Transverse colon (tissue), 4 donors: Measurements from ENCODE around the gene SPG7. TPM values are rescaled to one million over a fixed set of nuclear protein-coding genes. Genes with fewer than 3 reads are reported as not detected.
"Not testable (repeated sequence)": the region's sequence is repeated elsewhere in the genome, so short reads cannot be mapped to it uniquely, and the experiment has no call there.

Experiments
- DNase-seq: peaks from one replicate; pipeline ENCODE4 v3.0.0-alpha.2; 2019
- H3K27ac ChIP-seq, 4 donors: fragments of 200-600 bp; sonication (generic); 2 replicates each; pipeline ENCODE4 v1.5.1; 2016 to 2018; ENCODE audit warnings: inconsistent platforms in 4 of 4
- H3K27me3 ChIP-seq: fragments of 200-600 bp; sonication (generic); 2 replicates; pipeline ENCODE4 v1.5.1; 2017; ENCODE audit warnings: inconsistent platforms
- H3K36me3 ChIP-seq, 4 donors: fragments of 200-600 bp; sonication (generic); 2 replicates each; pipeline ENCODE4 v1.5.1; 2017 to 2019; ENCODE audit warnings: inconsistent platforms in 4 of 4
- H3K4me1 ChIP-seq, 4 donors: fragments of 200-600 bp; sonication (generic); 2 replicates each; pipeline ENCODE4 v1.5.1; 2017 to 2020; ENCODE audit warnings: inconsistent platforms in 4 of 4
- H3K4me3 ChIP-seq, 4 donors: fragments of 200-600 bp; sonication (generic); 1 replicate in 1 of 4; 2 replicates in 3 of 4; pipeline versions ENCODE4 v1.5.1 to v1.6.1; 2017 to 2019; ENCODE audit warnings: inconsistent platforms in 4 of 4
- H3K9me3 ChIP-seq, 2 donors: fragments of 200-600 bp; sonication (generic); 2 replicates each; pipeline ENCODE4 v1.5.1; 2017 to 2019; ENCODE audit warnings: inconsistent platforms in 2 of 2
- EP300 ChIP-seq: sonication (generic); formaldehyde crosslinking; IDR thresholded peaks from one replicate; pipeline ENCODE4 v1.6.1; 2017; ENCODE audit warnings: antibody characterized with exemption, low read depth
- POLR2A ChIP-seq: fragments of 450-650 bp; IDR thresholded peaks from one replicate; pipeline ENCODE4 v1.6.1; 2016; ENCODE audit warnings: antibody characterized with exemption, mild to moderate bottlenecking, moderate library complexity
- POLR2AphosphoS5 ChIP-seq, 3 donors: sonication (generic); formaldehyde crosslinking; IDR thresholded peaks; one replicate each; pipeline ENCODE4 v1.6.1; 2016; ENCODE audit warnings: antibody characterized with exemption in 3 of 3
- WGBS, 2 donors: methylation state at CpG; one replicate each; pipeline ENCODE4 v1.1.5; 2018; ENCODE audit warnings: low coverage in 1 of 2; 5-methylcytosine and 5-hydroxymethylcytosine counted together
- in situ Hi-C, 4 donors: fragments of 200-750 bp; cut with MboI; loops; one replicate each; pipeline versions ENCODE4 v1.15.0 to v1.15.1; 2017; ENCODE audit warnings: low sequenced_read_pairs in 3 of 4, low pct_ligation_motif_present in 1 of 4, low pct_unique_long_range_greater_than_20kb in 1 of 4
- intact Hi-C: fragments of 100-400 bp; cut with DNase I; formaldehyde crosslinking; loops from one replicate; pipeline ENCODE4 v1.15.1; 2023; ENCODE audit warnings: low total_unique reads
- total RNA-seq, 4 donors: library from RNA; depleted of rRNA; stranded (reverse); fragments of >200 nt; gene quantifications; one replicate each; pipeline ENCODE4 v1.1.0, GENCODE V29; 2016
- TF ChIP-seq, protein P1 (sequence below), 5 experiments: fragments of 200-600 bp in 3 of 5; fragments of 450-650 bp in 2 of 5; sonication (generic) in 3 of 5; IDR thresholded peaks; 1 replicate in 2 of 5; 2 replicates in 3 of 5; pipeline ENCODE4 v1.5.1; 2016 to 2017; ENCODE audit warnings: antibody characterized with exemption in 5 of 5, inconsistent platforms in 3 of 5, mild to moderate bottlenecking in 2 of 5, moderate library complexity in 1 of 5

The SPG7 gene
- total RNA-seq, 4 donors from 2014 or later, result 168 to 408 (median 285) TPM

DNA sequence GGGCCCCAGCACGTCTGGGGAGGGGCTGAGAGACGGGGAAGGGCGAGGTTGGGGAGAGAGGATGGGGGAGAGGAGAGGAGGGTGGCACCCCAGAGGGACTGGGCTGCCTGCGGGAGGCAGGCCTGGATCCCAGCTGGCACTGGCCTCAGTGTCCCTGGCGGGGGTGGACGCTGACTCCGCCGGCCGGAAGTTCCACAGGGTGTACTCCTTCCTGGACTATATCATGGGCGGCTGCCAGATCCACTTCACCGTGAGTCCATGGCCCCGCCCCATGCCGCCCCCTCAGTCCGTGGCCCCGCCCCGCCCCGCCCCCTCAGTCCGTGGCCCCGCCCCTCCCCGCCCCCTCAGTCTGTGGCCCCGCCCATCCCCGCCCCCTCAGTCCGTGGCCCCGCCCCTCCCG lies 78.7 kb downstream of the SPG7 start:
- in situ Hi-C loops, result no loop called here
- intact Hi-C loops, result no loop called here
- DNase-seq, result peak; percentile 54
- Histone ChIP-seq H3K36me3 (no peaks in the 10 kb centered on the region), H3K4me3 (no peak overlapping the region), H3K27ac (no peak overlapping the region), H3K4me1 (peaks cover 0 to 10% (median 6%) of the 10 kb centered on the region in 4 donors), H3K9me3 (no peaks in the 10 kb centered on the region), H3K27me3 (no peaks in the 10 kb centered on the region)
- WGBS, 2 donors, result 83% methylated on average over 10 of the region's 25 CpGs; no CpG with 5 or more reads in 1 of the 2 donors
- TF ChIP-seq POLR2AphosphoS5 (IDR thresholded peaks at IDR 0.05), result no peak
- no peak for TF ChIP-seq POLR2A
- TF ChIP-seq, protein P1, sequence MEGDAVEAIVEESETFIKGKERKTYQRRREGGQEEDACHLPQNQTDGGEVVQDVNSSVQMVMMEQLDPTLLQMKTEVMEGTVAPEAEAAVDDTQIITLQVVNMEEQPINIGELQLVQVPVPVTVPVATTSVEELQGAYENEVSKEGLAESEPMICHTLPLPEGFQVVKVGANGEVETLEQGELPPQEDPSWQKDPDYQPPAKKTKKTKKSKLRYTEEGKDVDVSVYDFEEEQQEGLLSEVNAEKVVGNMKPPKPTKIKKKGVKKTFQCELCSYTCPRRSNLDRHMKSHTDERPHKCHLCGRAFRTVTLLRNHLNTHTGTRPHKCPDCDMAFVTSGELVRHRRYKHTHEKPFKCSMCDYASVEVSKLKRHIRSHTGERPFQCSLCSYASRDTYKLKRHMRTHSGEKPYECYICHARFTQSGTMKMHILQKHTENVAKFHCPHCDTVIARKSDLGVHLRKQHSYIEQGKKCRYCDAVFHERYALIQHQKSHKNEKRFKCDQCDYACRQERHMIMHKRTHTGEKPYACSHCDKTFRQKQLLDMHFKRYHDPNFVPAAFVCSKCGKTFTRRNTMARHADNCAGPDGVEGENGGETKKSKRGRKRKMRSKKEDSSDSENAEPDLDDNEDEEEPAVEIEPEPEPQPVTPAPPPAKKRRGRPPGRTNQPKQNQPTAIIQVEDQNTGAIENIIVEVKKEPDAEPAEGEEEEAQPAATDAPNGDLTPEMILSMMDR (IDR thresholded peaks at IDR 0.05), result no peak
- no peak for TF ChIP-seq EP300

DNA sequence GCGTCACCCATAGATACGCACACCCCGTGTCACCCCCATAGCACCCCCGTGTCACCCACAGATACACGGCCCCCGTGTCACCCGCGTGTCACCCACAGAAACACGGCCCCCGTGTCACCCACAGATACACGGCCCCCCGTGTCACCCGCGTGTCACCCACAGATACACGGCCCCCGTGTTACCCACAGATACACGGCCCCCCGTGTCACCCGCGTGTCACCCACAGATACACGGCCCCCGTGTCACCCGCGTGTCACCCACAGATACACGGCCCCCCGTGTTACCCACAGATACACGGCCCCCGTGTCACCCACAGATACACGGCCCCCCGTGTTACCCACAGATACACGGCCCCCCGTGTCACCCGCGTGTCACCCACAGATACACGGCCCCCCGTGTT lies 79.5 kb downstream of the SPG7 start:
- WGBS, 2 donors, result 96% methylated on average over 14 of the region's 36 CpGs; no CpG with 5 or more reads in 1 of the 2 donors
- DNase-seq, H3K27me3 ChIP-seq, H3K9me3 ChIP-seq, in situ Hi-C loops, intact Hi-C loops, H3K4me1 ChIP-seq, H3K4me3 ChIP-seq, H3K27ac ChIP-seq, H3K36me3 ChIP-seq: not testable (repeated sequence)

DNA sequence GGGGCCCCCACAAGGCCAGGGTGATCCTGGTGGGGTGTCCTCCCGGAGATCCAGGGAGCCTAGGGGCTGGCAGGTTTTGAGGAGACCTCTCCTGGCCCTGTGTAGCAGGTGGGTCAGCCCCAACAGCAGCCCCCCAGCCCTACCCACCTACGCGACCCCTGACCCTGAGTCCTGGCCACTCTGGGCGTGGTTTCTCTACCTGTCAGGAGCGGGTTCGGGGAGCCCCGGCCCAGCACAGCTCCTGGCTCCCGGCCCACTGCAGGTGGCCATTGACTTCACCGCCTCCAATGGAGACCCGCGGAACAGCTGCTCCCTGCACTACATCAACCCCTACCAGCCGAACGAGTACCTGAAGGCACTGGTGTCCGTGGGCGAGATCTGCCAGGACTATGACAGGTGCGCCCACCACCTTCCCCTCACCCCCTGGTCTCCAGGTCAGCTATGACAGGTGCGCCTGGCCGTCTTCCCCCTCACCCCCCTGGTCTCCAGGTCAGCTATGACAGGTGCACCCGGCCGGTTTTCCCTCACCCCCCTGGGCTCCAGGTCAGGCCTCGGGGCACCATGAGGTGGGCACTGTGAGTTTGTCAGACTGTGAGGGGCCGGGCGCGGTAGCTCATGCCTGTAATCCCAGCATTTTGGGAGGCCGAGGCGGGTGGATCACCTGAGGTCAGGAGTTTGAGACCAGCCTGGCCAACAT lies 80.4 kb downstream of the SPG7 start:
- TF ChIP-seq EP300, result no peak
- TF ChIP-seq POLR2A, result no peak
- TF ChIP-seq, protein P1 (IDR thresholded peaks at IDR 0.05), result no peak
- TF ChIP-seq POLR2AphosphoS5 (IDR thresholded peaks at IDR 0.05), result no peak
- Histone ChIP-seq H3K9me3 (no peaks in the 10 kb centered on the region), H3K27ac (no peak overlapping the region), H3K36me3 (no peaks in the 10 kb centered on the region), H3K27me3 (no peaks in the 10 kb centered on the region), H3K4me1 (no peaks in the 10 kb centered on the region), H3K4me3 (no peak overlapping the region)
- no peak for DNase-seq
- intact Hi-C loops, result no loop called here
- in situ Hi-C loops, result no loop called here
- 73 to 90% methylated on average over 3 to 21 of the region's 26 CpGs for WGBS, 2 donors

DNA sequence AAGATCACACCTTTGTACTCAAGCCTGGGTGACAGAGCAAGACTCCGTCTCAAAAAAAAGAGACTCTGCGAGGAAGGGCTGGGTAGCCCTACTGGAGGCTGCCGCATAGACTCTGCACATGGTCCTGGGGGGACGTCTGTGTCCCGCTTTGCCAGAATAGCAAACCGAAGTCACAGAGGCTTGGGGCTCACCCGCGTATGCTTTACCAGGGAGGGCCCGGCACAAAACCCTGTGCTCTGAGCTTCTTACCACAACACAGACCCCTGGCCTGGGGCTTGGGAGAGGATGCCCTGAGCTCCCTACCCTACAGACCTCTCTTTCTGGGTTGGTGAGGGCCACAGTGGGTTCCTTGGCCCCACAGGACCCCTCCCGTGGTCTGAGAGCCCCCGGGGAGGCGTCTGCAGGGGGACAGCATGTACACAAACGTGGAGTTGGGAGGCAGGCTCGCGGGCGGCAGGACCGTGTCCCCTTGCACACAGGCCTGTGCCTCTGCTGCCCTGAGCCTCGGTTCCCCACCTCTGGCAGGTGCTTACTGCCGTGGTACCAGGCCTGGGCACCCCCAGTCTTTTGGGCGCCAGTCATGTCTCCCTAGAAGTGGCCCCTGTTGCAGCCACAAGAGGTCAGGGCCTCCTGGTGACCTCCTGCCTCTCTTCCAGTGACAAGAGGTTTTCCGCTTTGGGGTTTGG lies 81.2 kb downstream of the SPG7 start:
- in situ Hi-C loops, result no loop called here
- no peak overlapping the region for H3K4me3 ChIP-seq

More for the DNA sequence above, 81.2 kb downstream of the SPG7 start:
- Histone ChIP-seq H3K4me1 (no peaks in the 10 kb centered on the region), H3K9me3 (no peaks in the 10 kb centered on the region), H3K27ac (no peak overlapping the region), H3K27me3 (no peaks in the 10 kb centered on the region), H3K36me3 (no peaks in the 10 kb centered on the region)
- 90% methylated on average over 21 of the region's 21 CpGs; no CpG with 5 or more reads in 1 of the 2 donors for WGBS, 2 donors
- no peak for DNase-seq
- intact Hi-C loops, result no loop called here
- TF ChIP-seq POLR2AphosphoS5 (IDR thresholded peaks at IDR 0.05), result no peak
- TF ChIP-seq, protein P1 (IDR thresholded peaks at IDR 0.05), result no peak
- TF ChIP-seq POLR2A, result no peak
- no peak for TF ChIP-seq EP300
